Skin epidermis (tissue), 12 donors: Measurements from ENCODE around the gene TAX1BP1.

Experiments
- H3K27ac ChIP-seq, 21 experiments: fragments of 200-600 bp; sonication (generic) in 11 of 21; one replicate each; pipeline ENCODE4 v1.5.0; 2020; ENCODE audit warnings: mild to moderate bottlenecking in 3 of 21, inconsistent platforms in 2 of 21, moderate library complexity in 2 of 21
- H3K4me3 ChIP-seq, 7 experiments: fragments of 200-600 bp; sonication (generic) in 2 of 7; one replicate each; pipeline ENCODE4 v1.5.0; 2020; ENCODE audit warnings: inconsistent platforms in 2 of 7, mild to moderate bottlenecking in 2 of 7, moderate library complexity in 1 of 7

Gene TAX1BP1

DNA sequence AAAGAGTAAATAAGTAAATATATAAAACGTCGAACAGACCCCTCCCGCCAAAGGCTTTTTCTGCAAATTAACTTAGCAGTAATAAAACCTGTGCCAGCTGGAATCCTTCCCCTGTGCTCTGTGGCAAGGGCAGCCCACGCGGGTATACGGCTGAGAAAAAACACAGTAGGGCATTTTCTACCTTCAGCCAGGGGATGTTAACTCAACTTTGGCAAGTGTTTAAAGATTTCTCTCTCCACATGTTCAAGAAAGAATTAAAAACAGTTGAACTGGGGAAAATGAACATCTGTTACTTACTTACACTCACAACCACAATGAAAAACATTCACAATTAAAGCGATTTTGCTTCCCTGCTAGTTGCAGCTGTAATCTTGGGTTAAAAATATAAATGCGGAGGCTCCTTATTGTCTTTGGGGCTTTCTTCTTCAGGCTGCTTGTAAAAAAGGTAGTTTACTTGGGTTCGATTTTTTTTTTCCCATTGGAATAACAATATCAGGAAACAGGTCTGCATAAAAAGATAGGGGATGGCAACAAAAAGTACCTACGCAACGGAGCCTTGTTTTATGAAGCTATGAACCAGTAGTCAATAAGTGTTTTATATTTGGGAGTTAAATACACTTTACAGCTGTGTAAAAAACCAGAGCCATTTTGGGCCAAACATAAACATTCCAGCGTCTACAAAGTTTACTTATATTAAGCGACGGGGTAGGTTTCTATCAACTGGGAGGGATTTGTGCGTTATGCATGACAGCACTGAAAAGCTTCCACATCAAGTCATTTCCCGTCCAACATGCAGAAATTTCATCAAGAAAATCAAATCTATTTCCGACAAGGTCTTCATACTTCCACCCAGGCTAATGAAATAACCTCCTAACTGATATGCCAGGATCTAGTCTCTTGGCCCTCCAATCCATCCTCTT is 132.7 kb downstream of the TAX1BP1 start:
- Histone ChIP-seq H3K4me3 (no peak overlapping the region), H3K27ac (no peak overlapping the region)

DNA sequence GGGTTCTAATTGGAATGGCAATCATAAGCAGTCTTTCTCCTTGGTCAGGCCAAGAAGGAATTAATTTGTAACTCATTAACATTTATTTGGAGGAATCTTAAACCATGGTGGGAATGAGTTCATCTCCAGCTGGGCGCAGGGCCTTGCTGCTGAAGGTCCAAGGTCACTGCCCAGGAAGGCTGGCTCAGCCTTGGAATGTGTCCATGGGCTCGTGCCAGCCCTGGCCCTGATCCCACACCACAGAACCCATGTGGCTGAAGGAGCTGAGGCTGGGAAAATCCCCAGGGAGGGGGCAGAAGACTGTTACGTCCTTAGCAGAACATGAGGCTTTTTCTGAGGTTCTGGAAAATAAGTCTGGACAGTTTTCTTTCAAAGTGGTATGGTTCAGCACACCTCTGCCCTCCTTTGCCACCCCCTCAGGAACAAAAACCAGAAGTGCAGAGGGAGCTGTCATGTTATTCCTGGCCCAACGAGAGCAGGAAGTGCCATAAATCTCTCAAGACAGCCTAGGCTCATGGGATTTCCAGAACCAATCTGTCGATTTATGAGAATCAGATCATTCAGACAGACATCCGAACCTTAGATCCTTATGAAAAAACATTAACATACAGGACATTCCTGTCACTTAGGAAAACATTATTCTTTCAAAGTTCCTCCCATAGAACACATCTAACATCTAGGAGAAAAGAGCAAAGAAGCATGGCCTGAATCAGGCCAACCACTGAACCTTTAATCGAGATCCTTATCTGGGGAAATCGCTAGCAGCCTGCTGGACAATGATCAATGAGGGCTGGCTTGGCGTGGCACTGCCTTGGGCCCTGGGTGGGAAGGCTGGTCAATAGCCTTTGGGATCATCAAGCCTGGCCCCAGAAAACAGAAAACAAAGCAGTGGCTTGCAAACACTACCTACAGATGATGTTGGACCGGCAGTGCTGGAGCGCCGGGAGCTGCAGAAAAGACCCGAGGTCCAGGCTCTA is 134.3 kb downstream of the TAX1BP1 start:
- Histone ChIP-seq H3K27ac (peak overlapping the region in 3 of 21 experiments; percentile 10 to 18 (median 11)), H3K4me3 (no peak overlapping the region)

DNA sequence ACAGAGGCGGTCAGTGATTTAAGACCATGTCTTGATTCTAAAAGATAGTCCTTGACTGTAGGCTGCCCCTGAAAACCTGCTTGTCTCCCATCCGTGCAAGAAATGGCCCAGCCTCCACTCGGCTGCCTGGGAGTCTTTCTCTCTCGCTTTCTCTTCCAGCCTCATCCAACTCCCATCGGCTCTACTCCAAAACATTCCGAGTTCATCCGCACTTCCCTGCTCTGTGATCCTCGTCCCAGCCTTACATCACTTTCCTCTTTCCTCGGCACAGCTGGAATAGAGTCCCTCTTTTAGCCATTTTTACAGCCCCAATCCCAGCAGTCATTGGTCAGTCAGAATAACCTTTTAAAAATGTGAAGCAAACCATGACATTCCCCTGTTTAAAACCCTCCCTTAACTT is 135.1 kb downstream of the TAX1BP1 start:
- no peak overlapping the region for H3K27ac ChIP-seq
- no peak overlapping the region for H3K4me3 ChIP-seq

DNA sequence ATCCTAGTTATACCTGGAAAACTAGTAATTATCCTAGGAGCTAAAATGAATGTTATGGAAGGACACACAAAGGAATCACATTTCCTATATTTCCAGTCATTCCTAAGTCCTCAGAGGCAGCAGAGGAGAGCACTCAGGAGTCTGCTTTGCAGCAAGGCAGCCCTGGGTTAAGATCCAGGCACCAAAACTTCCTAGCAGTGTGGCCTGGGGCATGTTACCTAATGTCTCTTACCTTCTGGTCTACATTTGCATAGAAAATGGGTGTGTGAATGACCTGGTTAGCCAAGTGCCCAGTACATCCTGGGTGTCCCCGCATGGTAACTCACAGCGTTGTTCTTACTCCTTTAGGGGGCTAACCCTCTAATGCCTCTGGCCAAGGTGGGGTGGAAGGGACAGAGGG is 135.9 kb downstream of the TAX1BP1 start:
- Histone ChIP-seq H3K27ac (no peak overlapping the region), H3K4me3 (no peak overlapping the region)

DNA sequence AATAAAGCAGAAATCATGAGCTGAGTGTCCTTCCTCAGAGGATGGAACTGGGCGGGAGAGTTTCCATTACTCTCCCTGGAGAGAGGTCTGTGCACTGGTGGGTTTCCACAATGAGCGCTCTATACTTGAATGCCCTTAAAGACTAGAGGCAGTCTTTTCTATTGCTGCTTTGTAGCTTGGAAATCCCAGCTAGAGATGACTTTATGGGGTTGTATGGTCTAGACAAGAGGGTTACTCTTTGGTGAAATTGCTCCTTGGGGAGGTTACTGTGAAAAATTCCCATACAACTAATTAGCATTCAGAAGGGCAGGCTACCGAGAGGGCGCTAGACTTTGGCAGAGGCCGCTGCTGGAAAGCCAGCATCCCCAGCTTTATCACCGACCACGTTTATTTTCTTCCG is 136.8 kb downstream of the TAX1BP1 start:
- Histone ChIP-seq H3K27ac (no peak overlapping the region), H3K4me3 (no peak overlapping the region)
